GM08714 (cell line): ENCODE measurements around the gene OR10G6.
"Not testable (repeated sequence)": the region's sequence is repeated elsewhere in the genome, so short reads cannot be mapped to it uniquely, and the experiment has no call there.

Experiments
- H3K4me3 ChIP-seq: fragments of 200-500 bp; sonication (Bioruptor generic); 2 replicates; pipeline ENCODE4 v1.5.1; 2014; ENCODE audit warnings: mild to moderate bottlenecking, low read length, inconsistent platforms
- ZNF274 ChIP-seq: IDR thresholded peaks from 2 replicates; pipeline ENCODE4 v1.6.1; 2012; ENCODE audit warnings: mild to moderate bottlenecking, low read depth, low read length

OR10G6 gene

DNA sequence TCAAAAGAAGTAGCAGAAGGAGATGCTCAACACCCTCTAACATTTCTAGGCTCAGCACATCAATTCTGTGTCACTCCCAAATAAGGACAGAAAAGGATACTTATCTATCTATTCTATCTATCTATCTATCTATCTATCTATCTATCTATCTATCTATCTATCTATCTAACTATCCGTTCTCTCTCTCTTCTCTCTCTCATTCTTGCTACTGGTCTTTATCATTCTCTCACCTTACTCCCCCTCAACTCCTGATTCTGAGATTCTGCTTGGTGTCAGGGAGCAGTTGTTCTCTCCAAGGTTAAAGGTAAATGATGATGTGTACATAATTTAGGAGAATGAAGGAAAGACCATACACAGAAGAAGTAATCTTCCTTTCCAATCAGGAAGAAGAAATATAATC, at the start of gene OR10G6:
TSS of gene OR10G6 (minus strand) at position 43 of the 400 bp plus-strand sequence. CDS start at position 43, 0 bp downstream.
- no peak within 1 kb of the TSS for H3K4me3 ChIP-seq
- no peak for TF ChIP-seq ZNF274

DNA sequence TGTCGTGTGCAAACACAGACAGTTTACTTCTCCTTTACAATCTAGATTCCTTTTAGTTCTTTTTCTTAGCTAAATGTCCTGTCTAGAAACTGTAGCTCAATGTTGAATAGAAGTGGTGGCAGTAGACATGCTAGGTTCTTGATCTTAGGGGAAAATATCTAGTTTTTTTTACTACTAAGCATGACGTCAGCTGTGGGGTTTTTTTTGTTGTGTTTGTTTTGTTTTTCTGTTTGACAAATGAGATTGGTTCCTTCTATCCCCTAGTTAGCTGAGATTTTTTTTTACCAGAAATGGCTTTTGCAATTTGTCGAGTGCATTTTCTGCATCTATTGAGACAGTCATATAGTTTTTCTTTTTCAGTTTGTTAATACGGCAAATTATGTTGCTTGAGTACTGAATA, 48.5 kb upstream of the OR10G6 start:
- no peak overlapping the region for H3K4me3 ChIP-seq
- TF ChIP-seq ZNF274: no peak

- no peak for TF ChIP-seq ZNF274
- no peak within 1 kb of the TSS for H3K4me3 ChIP-seq
These were observed 46.3 kb upstream of the OR10G6 start, which contains the start of gene OR10G7 for GRCh38 chr11:124041254-124041653. Gene OR10G7 (minus strand): TSS chr11:124041325. CDS start chr11:124039001, 2,324 bp downstream.

DNA sequence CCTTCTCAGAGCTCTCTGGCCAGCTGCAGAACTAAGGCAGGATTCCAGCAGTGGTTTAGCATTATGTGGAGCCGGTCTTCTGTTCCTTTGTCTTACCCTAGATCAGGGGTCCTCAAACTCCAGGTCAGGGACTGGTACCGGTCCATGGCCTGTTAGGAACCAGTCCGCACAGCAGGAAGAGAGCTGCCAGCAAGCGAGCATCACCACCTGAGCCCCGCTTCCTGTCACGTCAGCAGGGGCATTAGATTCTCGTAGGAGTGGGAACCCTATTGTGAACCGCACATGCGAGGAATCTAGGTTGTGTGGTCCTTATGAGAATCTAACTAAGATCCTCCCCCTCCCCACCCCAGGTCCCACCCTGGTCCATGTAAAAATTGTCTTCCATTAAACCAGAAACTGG, 44.6 kb upstream of the OR10G6 start:
- H3K4me3 ChIP-seq: no peak overlapping the region

GRCh38 chr11:124036666-124037065, 41.7 kb upstream of the OR10G6 start:
- TF ChIP-seq ZNF274: no peak
- H3K4me3 ChIP-seq: no peak overlapping the region

More for the DNA sequence above, 44.6 kb upstream of the OR10G6 start:
- TF ChIP-seq ZNF274: no peak

GRCh38 chr11:124026498-124026897, 31.5 kb upstream of the OR10G6 start, which contains the start of gene OR10G8:
Gene OR10G8 (plus strand): TSS chr11:124026798. CDS start chr11:124029623, 2,825 bp downstream.
- no peak for TF ChIP-seq ZNF274
- H3K4me3 ChIP-seq: no peak within 1 kb of the TSS

GRCh38 chr11:124015837-124016236, 20.9 kb upstream of the OR10G6 start:
- not testable (repeated sequence) for H3K4me3 ChIP-seq

DNA sequence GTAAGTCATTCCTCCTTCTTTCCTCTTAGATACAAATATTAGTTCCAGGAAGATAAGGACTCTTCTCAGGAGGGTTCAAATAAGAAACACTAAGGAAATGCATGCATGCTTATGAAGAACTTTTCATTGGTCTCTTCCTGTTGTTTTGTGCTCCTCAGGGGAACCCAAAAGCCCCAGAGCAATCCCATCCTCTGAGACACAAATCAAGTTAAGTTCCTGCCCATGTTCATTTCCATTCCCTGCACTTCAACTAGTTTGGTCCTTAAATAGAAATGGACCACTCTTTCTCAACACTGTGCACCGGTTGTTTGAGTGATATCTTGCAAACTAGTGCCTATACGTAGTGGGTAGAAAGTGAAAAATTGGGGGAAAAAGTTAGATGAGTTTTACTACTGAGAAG, 17.7 kb upstream of the OR10G6 start, which contains the start of gene OR10G4:
TSS of gene OR10G4 (plus strand) at position 301 of the 400 bp plus-strand sequence. CDS start 2,578 bp downstream, outside the sequence.
- no peak for TF ChIP-seq ZNF274
- H3K4me3 ChIP-seq: no peak within 1 kb of the TSS

GRCh38 chr11:123979311-123979710, 15.7 kb downstream of the OR10G6 start:
- H3K4me3 ChIP-seq: no peak overlapping the region
- TF ChIP-seq ZNF274: no peak

DNA sequence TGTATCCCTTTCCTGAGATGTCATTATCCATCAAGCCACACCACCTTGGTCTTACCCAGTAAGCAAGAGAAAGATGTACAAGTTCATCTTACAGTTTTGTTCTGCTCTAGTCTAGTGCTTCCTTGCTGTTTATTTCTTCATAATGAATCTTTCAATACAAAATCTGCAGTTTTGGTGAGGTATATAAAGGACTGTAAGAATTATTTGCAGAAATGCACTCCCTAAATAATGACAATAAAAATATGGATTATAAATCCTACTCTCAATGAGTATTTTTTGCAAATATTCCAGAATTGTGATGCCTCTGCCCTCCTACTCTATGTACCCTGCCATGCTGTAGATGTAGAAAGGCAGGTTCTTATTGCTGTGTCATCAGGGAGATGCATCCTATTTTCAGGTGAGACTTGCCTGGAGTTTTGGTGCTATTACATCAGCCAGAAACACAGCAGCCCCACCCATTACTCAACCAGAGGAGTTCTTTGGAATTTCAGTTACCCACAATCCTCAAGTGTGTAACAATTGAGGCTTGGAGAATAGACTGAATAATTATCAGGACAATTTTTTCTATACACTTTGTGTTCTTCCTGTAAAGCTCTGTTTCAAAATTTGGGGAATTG, 17.1 kb downstream of the OR10G6 start, which contains the start of gene OR10S1:
TSS of gene OR10S1 (minus strand) at position 51 of the 617 bp plus-strand sequence. CDS start 117 bp downstream, outside the sequence.
- H3K4me3 ChIP-seq: no peak within 1 kb of the TSS
- TF ChIP-seq ZNF274: no peak

DNA sequence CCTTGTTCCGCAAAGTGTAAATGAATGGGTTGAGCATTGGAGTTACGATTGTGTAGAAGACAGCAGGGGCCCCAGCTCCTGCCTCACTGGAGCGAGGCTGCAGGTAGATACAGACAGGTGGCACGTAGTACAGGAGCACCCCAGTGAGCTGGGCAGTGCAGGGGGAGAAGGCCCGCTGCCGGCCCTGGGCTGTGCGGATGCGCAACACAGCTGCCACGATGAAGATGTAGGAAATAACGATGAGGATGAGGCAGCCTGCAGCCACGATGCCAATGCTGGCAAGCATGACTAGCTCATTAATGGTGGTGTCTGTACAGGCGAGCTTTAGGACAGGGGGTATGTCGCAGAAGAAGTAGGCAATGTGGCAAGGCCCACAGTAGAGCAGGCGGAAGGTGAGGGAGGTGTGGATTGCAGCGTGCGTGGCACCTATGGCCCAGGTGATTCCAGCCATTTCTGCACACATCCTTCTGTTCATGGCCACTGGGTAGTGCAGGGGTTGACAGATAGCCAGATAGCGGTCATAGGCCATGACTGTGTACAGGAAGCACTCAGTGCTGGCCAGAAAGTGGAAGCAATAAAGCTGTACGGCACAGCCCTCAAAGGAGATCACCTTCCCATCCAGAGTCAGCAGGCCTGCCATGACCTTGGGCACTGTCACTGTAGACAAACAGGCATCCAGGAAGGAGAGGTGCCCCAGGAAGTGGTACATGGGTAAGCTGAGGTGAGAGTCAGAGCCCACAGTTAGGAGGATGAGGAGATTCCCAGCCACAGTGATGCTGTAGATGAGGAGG, 18.0 kb downstream of the OR10G6 start:
- H3K4me3 ChIP-seq: no peak overlapping the region
- no peak for TF ChIP-seq ZNF274

GRCh38 chr11:123973816-123974215, 21.1 kb downstream of the OR10G6 start:
- no peak for TF ChIP-seq ZNF274
- no peak overlapping the region for H3K4me3 ChIP-seq

DNA sequence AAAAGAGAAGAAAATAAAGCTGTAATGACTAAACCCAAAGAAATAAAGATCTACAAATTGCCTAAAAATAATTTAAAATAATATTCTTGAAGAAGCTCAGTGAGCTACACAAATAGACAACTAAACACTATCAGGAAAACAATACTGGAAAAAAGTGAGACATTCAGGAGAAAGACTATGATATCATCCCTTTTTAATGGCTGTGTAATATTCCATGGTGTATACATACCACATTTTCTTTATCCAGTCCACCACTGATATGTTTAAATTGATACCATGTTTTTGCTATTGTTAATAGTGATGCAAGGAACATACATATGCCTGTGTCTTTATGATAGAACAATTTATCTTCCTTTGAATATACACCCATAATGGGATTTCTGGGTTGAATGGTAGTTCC, 38.2 kb downstream of the OR10G6 start:
- TF ChIP-seq ZNF274: no peak
- H3K4me3 ChIP-seq: no peak overlapping the region

DNA sequence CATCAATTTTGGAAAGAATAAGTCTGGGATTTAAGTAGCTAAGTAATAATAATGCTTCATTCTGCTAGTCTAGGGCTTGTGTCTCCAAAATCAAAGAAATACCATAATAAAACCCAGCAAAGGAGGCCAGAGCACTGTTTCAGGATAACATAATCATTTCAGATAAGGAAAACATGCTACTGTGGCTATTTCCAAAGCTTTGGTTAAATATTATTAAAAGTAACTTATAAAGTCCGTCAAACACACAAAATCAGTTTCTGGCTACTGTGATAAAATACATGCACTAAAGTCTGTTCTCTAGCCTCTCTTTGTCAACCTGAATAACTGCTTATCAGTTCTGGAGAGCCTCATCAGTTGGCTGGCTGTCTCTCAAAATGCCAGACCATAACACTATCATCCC, 49.8 kb downstream of the OR10G6 start:
- no peak overlapping the region for H3K4me3 ChIP-seq
- TF ChIP-seq ZNF274: no peak
